ENCODE data around the gene CCDC9B. TPM values are rescaled to one million over a fixed set of nuclear protein-coding genes. Genes with fewer than 3 reads are reported as not detected.

The CCDC9B gene
- total RNA-seq, 2 donors from 2014 or later = 9.0 to 29.7 TPM

DNA sequence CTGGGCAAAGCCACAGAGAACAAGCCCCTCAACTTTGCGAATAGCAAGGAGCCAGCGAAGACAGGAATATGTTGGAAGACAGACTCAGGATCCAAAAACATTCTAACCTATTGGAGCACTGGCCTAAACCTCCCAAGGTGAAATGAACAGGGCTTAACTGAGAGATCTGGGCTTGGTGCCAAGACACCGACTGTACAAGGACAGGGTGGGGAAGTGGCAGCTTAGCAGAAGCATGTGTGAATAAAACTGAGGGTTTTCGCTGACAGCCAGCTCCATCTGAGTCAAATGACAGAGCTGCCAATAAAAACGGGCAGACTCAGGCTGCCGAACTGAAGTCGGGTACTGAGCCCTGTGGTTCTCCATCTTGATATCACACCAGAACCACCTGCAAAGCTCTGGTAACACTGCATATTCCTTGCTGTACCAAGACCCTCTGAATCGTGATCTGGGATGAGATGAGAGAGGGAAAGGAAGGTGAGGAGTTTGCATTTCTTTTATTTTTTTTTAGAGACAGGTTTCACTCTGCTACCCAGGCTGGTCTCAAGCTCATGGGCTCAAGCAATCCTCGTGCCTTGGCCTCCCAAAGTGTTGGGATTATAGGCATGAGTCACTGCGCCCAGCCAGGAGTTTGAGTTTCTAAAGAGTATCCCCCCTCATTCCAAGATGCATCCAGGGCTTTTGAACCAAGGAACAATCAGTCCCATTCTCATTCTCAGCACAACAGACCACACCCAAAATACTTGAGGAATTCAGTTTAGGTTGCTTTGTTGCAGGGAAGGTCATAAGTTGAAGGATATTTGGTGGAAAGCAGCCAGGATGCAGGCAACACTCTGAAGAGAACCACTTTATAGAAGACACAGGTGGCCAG lies 27.0 kb downstream of the CCDC9B start:
- no peaks in the 10 kb centered on the region for H3K27me3 ChIP-seq (replicated peaks; ENCODE audit: insufficient read depth)
- no peaks in the 10 kb centered on the region for H3K4me1 ChIP-seq (replicated peaks)
- H3K9me3 ChIP-seq = no peaks in the 10 kb centered on the region
- TF ChIP-seq POLR2AphosphoS5 (IDR thresholded peaks at IDR 0.05) = no peak
- no peak for TF ChIP-seq POLR2A (IDR thresholded peaks at IDR 0.05)
- TF ChIP-seq, protein P1, sequence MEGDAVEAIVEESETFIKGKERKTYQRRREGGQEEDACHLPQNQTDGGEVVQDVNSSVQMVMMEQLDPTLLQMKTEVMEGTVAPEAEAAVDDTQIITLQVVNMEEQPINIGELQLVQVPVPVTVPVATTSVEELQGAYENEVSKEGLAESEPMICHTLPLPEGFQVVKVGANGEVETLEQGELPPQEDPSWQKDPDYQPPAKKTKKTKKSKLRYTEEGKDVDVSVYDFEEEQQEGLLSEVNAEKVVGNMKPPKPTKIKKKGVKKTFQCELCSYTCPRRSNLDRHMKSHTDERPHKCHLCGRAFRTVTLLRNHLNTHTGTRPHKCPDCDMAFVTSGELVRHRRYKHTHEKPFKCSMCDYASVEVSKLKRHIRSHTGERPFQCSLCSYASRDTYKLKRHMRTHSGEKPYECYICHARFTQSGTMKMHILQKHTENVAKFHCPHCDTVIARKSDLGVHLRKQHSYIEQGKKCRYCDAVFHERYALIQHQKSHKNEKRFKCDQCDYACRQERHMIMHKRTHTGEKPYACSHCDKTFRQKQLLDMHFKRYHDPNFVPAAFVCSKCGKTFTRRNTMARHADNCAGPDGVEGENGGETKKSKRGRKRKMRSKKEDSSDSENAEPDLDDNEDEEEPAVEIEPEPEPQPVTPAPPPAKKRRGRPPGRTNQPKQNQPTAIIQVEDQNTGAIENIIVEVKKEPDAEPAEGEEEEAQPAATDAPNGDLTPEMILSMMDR (IDR thresholded peaks at IDR 0.05) = no peak
- intact Hi-C loops (cut with DNase I) = no loop called here
- WGBS = 39% methylated on average over 10 of the region's 10 CpGs
- no peaks in the 10 kb centered on the region for H3K36me3 ChIP-seq
- DNase-seq (ENCODE audit: low spot score) = peak; percentile 62
- H3K4me3 ChIP-seq = no peak overlapping the region
- H3K27ac ChIP-seq = no peak overlapping the region

DNA sequence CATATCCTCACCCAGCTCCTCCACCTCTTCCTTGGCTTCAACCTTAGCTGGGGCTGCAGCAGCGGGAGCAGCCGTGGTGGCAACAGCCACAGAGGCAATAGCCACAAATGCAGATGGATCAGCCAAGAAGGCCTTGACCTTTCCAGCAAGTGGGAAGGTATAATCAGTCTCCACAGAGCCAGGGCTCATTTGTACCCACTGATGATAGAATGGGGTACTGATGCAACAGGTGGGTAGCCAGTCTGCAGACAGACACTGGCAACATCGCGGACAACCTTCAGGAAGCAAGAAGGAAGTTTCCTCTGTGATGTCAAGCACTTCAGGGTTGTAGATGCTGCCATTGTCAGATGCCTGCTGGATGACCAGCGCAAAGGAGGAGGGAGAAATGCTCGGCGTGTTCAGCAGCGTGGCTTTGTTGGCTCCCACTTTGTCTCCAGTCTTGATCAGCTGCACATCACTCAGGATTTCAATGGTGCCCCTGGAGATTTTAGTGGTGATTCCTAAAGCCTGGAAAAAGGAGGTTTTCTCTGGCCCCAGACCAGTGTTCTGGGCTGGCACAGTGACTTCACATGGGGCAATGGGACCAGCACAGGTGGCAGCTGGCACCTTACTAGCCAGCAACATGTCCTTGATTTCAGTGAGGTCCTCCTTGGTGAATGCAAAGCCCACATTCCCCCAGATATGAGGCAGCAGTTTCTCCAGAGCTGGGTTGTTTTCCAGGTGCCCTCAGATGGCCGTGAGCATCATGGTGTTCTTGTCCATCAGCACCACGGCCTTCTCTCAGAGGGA lies 28.2 kb downstream of the CCDC9B start:
- Histone ChIP-seq H3K36me3 (no peaks in the 10 kb centered on the region), H3K9me3 (no peaks in the 10 kb centered on the region), H3K4me3 (no peak overlapping the region), H3K27me3 (replicated peaks; ENCODE audit: insufficient read depth) (no peaks in the 10 kb centered on the region), H3K4me1 (replicated peaks) (no peaks in the 10 kb centered on the region), H3K27ac (no peak overlapping the region)
- TF ChIP-seq, protein P1 (IDR thresholded peaks at IDR 0.05) = no peak
- TF ChIP-seq POLR2AphosphoS5 (IDR thresholded peaks at IDR 0.05) (no peak), POLR2A (IDR thresholded peaks at IDR 0.05) (no peak)
- WGBS = 90% methylated on average over 10 of the region's 10 CpGs
- intact Hi-C loops (cut with DNase I) = no loop called here
- no peak for DNase-seq (ENCODE audit: low spot score)

DNA sequence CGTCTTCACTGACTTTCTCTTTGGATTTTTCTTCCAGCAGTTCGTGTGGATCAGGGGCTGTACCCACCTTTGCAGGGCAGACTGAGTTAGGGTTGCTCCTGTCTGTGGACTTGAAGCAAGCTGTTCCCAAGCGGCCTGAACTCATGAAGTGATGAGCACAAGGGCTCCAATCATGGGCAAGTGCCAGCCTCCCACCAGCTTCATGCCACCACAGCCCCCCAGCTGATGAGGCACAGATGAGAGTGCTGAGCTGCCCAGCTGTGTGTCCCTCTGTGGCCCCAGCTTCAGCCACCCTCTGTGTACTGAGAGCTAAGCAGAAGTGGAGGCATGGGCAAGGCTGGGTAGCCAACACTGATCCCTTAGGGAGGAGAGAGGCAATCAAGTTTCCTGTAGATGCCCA lies 29.7 kb downstream of the CCDC9B start:
- H3K4me3 ChIP-seq = no peak overlapping the region
- 73% methylated on average over 3 of the region's 3 CpGs for WGBS
- intact Hi-C loops (cut with DNase I) = no loop called here

DNA sequence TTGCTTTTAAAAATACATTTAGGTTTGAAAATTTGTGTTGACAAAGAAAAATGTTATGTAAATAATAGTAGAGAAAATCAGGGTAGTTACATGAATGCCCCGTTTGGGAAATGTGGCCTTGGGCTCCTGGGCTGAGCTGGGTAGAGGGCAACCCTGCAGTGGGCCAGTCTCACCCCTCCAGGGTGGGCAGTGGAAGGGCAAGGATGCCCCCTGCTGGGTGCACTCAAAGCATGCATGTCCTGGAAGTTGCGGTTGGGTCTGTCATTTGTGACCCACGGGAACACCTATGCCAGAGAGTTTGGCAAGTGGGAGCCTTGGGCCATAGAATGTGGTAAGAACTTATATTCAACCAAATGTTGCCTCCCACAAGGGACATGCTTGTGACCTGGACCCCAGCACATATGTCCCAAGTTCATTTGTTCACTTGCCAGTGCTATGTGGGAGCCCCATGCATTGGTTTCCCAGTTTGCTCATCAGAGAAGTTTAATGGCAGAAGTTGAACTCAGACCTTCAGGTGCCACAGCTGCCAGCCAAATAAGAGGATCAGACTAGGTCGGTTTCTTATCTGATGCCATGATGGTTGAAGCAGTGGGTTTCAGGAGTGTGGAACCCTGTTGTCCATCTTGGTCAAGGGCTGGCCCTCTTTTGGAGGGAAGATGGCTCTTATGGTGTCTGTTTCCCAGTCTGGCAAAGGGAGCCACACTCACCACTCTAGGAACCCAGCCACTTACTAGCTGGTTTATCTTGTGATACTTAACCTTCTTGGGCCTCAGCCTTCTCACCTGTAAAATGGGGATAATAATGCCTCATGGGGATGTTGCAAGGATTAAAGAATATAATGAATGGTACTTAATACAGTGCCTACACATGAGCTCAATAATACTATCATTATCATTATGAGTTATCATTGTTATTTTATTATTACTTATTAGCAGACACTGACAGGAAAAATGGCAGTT lies 30.5 kb downstream of the CCDC9B start:
- WGBS = 22% methylated on average over 4 of the region's 4 CpGs
- TF ChIP-seq, protein P1 (IDR thresholded peaks at IDR 0.05) = peak in 3 of 4 experiments; percentile 46 to 67 (median 63)
- TF ChIP-seq POLR2AphosphoS5 (IDR thresholded peaks at IDR 0.05) = no peak
- intact Hi-C loops (cut with DNase I) = no loop called here
- Histone ChIP-seq H3K4me1 (replicated peaks) (no peaks in the 10 kb centered on the region), H3K27me3 (replicated peaks; ENCODE audit: insufficient read depth) (no peaks in the 10 kb centered on the region), H3K36me3 (no peaks in the 10 kb centered on the region), H3K4me3 (no peak overlapping the region), H3K9me3 (no peaks in the 10 kb centered on the region), H3K27ac (no peak overlapping the region)
- peak; percentile 22 for DNase-seq (ENCODE audit: low spot score)

More for the DNA sequence above, 29.7 kb downstream of the CCDC9B start:
- H3K9me3 ChIP-seq = no peaks in the 10 kb centered on the region
- no peaks in the 10 kb centered on the region for H3K36me3 ChIP-seq
- H3K27ac ChIP-seq = no peak overlapping the region
- H3K4me1 ChIP-seq (replicated peaks) = no peaks in the 10 kb centered on the region
- H3K27me3 ChIP-seq (replicated peaks; ENCODE audit: insufficient read depth) = no peaks in the 10 kb centered on the region
- no peak for DNase-seq (ENCODE audit: low spot score)
- no peak for TF ChIP-seq POLR2A (IDR thresholded peaks at IDR 0.05)
- TF ChIP-seq, protein P1 (IDR thresholded peaks at IDR 0.05) = no peak
- no peak for TF ChIP-seq POLR2AphosphoS5 (IDR thresholded peaks at IDR 0.05)

Measured in prostate gland (tissue), 2 donors.